ENCODE results near the gene CHMP1A. TPM values are rescaled to one million over a fixed set of nuclear protein-coding genes. Genes with fewer than 3 reads are reported as not detected.
A peak's percentile ranks its signal among the peaks of the same experiment; 100 is the strongest.
"Not testable (repeated sequence)": the region's sequence is repeated elsewhere in the genome, so short reads cannot be mapped to it uniquely, and the experiment has no call there.

The CHMP1A gene
- total RNA-seq, 1 donor from 2014 or later: 132 TPM

- H3K4me3 ChIP-seq (ENCODE audit: low read depth, low read length): peak overlapping the region; percentile 89
- DNase-seq (ENCODE audit: low read depth): no peak
- no peak for TF ChIP-seq CTCF (conservative IDR thresholded peaks at IDR 0.05; ENCODE audit: low read depth, low read length)
These were observed 28.4 kb upstream of the CHMP1A start for GRCh38 chr16:89685916-89686315.

DNA sequence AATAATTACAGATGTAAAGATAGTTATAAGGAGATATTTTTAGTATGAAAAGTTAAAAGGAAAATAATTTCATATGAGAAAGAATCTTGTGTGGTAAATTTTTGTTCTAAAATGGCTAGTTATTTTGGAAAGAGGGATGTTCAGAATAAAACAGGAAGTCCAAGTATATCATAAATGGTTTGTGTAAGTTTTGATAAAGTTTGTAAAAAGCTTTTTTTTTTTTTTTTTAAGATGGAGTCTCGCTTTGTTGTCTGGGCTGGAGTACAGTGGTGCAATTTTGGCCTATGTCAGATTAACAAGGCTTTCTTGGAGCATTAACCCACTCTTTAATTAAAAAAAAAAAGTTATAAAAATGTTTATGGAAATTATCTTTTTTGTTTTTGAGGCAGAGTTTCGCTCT lies 20.8 kb upstream of the CHMP1A start:
- TF ChIP-seq CTCF (conservative IDR thresholded peaks at IDR 0.05; ENCODE audit: low read depth, low read length): no peak
- no peak overlapping the region for H3K4me3 ChIP-seq (ENCODE audit: low read depth, low read length)
- no peak for DNase-seq (ENCODE audit: low read depth)

DNA sequence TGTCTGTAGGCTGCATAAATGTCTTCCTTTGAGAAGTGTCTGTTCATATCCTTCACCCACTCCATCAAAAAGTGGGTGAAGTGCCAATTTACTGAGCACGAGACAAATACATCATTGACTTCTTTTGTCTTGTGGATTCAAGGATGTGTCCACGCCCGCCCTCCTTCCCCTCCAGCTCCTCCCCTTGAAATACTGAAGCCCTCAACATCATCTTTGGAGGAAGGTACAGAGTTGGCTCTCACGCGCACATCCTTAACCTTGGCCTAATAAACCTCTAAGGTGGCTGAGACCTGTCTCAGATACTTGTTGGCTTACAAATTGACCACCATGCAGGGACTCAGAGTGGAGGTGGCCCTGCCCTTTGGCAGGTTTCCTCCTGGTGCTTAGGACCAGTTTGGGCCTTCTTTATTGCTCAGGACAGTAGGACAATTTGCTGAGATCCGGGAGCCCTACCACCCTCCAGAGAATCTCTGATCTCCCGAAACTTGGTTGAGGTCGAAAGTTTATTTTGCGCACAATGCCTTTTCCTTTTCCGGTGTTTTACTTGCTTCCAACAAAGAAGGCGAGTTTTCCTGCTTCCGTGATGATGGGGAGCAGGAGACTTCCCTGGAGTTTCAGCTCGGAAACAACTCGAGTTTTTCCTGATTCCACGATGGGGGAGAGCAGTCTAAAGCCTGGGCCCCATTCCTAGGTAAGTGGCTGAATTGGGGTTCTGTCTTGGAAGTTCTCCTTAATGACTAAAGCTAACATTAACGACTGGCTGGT lies 14.9 kb upstream of the CHMP1A start:
- DNase-seq (ENCODE audit: low read depth): no peak
- TF ChIP-seq CTCF (conservative IDR thresholded peaks at IDR 0.05; ENCODE audit: low read depth, low read length): no peak
- no peak overlapping the region for H3K4me3 ChIP-seq (ENCODE audit: low read depth, low read length)

- not testable (repeated sequence) for H3K4me3 ChIP-seq (ENCODE audit: low read depth, low read length); DNase-seq (ENCODE audit: low read depth)
These were observed 14.1 kb upstream of the CHMP1A start for GRCh38 chr16:89671565-89671964.

DNA sequence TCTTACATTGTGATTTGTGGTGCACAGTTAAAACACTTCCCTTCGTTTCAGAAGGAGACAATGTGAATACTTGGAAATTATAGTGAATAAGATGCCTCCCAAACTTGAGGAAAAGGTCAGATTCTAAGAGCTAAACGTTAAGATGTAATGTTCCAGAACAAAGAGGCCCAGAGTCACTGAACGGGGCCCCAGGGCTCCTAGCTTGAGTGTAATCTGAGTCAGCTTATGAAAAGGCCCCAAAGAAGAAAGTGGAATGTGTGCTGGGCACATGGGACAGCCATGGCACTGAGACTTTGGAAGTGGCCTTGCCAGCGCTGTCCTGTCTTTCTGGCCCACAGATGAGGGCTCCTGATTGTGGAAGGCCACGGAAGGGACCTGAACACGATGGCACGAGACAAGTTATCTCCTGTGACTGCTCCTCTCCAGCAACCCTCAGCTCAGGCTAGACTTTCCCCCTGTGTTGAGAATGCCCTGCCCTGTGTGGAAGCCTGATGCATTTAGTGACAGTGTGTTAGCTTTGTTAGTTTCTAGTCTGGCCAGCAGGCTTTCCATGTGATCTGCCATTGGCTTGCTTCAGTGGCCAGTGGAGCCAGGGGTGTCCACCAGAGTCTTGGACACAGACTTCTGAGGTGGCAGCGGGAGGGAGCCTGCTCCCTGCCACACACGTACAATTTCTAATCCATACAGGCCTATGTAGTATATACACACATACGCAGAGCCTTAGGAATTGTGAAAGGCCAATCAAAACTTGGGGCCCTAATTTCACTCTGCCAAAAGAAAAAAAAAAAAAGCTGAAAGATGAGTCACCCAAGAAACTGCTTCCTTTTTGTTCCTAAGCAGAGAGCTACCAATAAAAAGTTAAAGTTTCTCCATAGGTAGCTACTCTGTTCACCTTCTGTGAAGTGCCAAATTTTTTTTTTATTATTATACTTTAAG lies 13.3 kb upstream of the CHMP1A start:
- H3K4me3 ChIP-seq (ENCODE audit: low read depth, low read length): no peak overlapping the region
- TF ChIP-seq CTCF (conservative IDR thresholded peaks at IDR 0.05; ENCODE audit: low read depth, low read length): no peak
- DNase-seq (ENCODE audit: low read depth): no peak

GRCh38 chr16:89669755-89670154 lies 12.2 kb upstream of the CHMP1A start:
- DNase-seq (ENCODE audit: low read depth): no peak
- no peak for TF ChIP-seq CTCF (conservative IDR thresholded peaks at IDR 0.05; ENCODE audit: low read depth, low read length)
- H3K4me3 ChIP-seq (ENCODE audit: low read depth, low read length): no peak overlapping the region

GRCh38 chr16:89668790-89669158 lies 11.3 kb upstream of the CHMP1A start:
- TF ChIP-seq CTCF (conservative IDR thresholded peaks at IDR 0.05; ENCODE audit: low read depth, low read length): no peak
- DNase-seq (ENCODE audit: low read depth): no peak
- H3K4me3 ChIP-seq (ENCODE audit: low read depth, low read length): peak overlapping the region; percentile 35

All from epithelial cell of proximal tubule (primary cell).